ENCODE measurements around the gene TROAP.
"Not testable (repeated sequence)": the region's sequence is repeated elsewhere in the genome, so short reads cannot be mapped to it uniquely, and the experiment has no call there.

TROAP gene

GRCh38 chr12:49279706-49280159 is 43.3 kb upstream of the TROAP start:
- TF ChIP-seq CTCF (conservative IDR thresholded peaks at IDR 0.05) (no peak), ZFX (IDR thresholded peaks at IDR 0.05) (no peak)
- no peak overlapping the region for H3K27ac ChIP-seq

DNA sequence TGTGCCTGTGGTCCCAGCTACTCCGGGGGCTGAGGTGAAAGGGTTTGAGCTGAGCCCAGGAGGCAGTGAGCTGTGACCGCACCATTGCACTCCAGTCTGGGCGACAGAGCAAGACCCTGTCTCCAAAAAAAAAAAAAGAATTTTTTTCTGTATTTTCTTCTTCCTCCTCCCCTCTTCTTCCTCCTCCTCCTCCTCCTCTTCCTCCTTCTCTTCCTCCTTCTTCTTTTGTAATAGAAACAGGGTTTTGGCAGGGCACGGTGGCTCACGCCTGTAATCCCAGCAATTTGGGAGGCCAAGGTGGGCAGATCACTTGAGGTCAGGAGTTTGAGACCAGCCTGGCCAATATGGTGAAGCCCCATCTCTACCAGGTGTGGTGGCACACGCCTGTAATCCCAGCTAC is 42.5 kb upstream of the TROAP start:
- not testable (repeated sequence) for H3K27ac ChIP-seq

DNA sequence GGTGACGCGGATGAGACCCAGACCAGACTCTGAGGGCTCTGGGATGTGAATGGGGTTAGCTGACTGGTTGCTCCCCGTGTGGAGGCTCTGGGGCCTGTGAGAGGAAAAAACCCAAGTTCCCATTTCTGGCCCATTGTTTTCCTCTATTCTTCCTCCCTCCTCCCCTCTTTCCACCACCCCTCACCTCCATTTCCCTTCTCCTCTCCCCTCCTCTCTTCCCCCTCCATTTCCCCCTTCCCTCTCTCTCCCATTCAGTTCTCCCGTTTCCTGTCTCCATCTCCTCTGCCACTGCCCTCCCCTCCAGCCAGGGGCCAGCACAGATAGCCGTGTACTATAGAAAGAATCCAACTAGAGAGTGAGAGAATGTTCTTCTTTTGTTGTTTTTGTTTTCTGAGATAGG is 40.8 kb upstream of the TROAP start:
- no peak overlapping the region for H3K27ac ChIP-seq
- no peak for TF ChIP-seq ZFX (IDR thresholded peaks at IDR 0.05)
- no peak for TF ChIP-seq CTCF (conservative IDR thresholded peaks at IDR 0.05)

- H3K27ac ChIP-seq, result not testable (repeated sequence)
Observed at GRCh38 chr12:49282740-49283375, 40.2 kb upstream of the TROAP start.

GRCh38 chr12:49283541-49284429 is 39.3 kb upstream of the TROAP start:
- no peak for TF ChIP-seq ZFX (IDR thresholded peaks at IDR 0.05)
- no peak for TF ChIP-seq CTCF (conservative IDR thresholded peaks at IDR 0.05)
- no peak overlapping the region for H3K27ac ChIP-seq

DNA sequence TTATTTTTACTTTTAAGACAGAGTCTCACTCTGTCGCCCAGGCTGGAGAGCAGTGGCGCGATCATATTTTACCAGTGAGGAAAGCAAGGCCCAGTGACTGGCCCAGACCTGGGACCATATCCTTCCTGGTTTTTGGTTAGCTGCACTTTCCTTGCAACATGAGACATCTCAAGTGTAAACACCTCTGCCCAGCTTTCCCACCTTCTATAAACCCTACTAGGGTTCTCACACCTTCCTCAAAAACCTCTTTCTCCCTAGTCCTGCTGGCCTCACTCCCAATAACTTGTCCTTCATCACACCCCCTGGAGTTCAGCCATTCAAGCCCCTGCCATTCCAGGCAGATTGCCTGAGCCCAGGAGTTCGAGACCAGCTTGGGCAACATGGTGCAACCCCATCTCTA is 38.4 kb upstream of the TROAP start:
- H3K27ac ChIP-seq, result no peak overlapping the region
- TF ChIP-seq ZFX (IDR thresholded peaks at IDR 0.05) (no peak), CTCF (conservative IDR thresholded peaks at IDR 0.05) (no peak)

- H3K27ac ChIP-seq, result no peak overlapping the region
- TF ChIP-seq ZFX (IDR thresholded peaks at IDR 0.05) (no peak), CTCF (conservative IDR thresholded peaks at IDR 0.05) (no peak)
Observed at GRCh38 chr12:49287876-49288275, 35.2 kb upstream of the TROAP start.

DNA sequence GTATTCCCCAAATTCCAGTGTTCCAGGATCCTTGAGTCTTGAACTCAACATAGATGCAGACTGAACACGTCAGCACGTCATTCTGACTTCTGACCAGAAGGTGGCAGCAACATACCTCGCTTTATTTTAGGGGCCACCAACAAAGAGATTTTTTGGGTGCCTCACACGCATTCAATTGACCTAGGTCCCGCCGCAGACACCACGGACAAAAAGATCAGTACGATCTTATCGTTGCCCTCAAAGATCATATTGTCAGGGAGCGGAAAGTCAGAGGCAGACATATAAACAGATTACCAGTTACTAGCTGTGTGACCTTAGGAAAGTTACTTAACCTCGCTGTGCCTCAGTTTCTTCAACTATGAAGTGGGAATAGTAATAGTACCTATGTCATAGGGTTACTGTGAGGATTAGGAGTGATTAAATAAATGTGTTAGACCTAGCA is 34.6 kb upstream of the TROAP start:
- peak; percentile 92 for TF ChIP-seq CTCF (conservative IDR thresholded peaks at IDR 0.05)
- TF ChIP-seq ZFX (IDR thresholded peaks at IDR 0.05), result no peak
- no peak overlapping the region for H3K27ac ChIP-seq

All from C4-2B (cell line).